GM19035 (cell line): ENCODE measurements around the gene CHAF1B.
A peak's percentile ranks its signal among the peaks of the same experiment; 100 is the strongest.

Experiments
- ATAC-seq: cut with Tn5 transposase; IDR thresholded peaks from one replicate; pipeline ENCODE4 v1.9.1; 2021; ENCODE audit not compliant: unreplicated experiment

The CHAF1B gene

GRCh38 chr21:36425286-36425685 lies 40.1 kb downstream of the CHAF1B start:
- no peak for ATAC-seq

- no peak for ATAC-seq
Observed at GRCh38 chr21:36427502-36427901, 42.3 kb downstream of the CHAF1B start.

- ATAC-seq: no peak
Observed at GRCh38 chr21:36428761-36429432, 43.7 kb downstream of the CHAF1B start.

GRCh38 chr21:36429947-36430546 lies 44.9 kb downstream of the CHAF1B start:
- ATAC-seq: peak; percentile 88

- ATAC-seq: no peak
Observed at GRCh38 chr21:36430841-36431240, 45.6 kb downstream of the CHAF1B start.

GRCh38 chr21:36431252-36431651 lies 46.1 kb downstream of the CHAF1B start:
- no peak for ATAC-seq

- ATAC-seq: no peak
Observed at GRCh38 chr21:36433059-36433709, 48.0 kb downstream of the CHAF1B start.

- ATAC-seq: no peak
Observed at GRCh38 chr21:36434144-36434543, 49.0 kb downstream of the CHAF1B start.

- no peak for ATAC-seq
Observed at GRCh38 chr21:36436829-36437744, 51.9 kb downstream of the CHAF1B start.

GRCh38 chr21:36437745-36438128 lies 52.5 kb downstream of the CHAF1B start:
- no peak for ATAC-seq

GRCh38 chr21:36441715-36442114 lies 56.5 kb downstream of the CHAF1B start:
- no peak for ATAC-seq

GRCh38 chr21:36446301-36446700 lies 61.1 kb downstream of the CHAF1B start:
- ATAC-seq: no peak

- ATAC-seq: no peak
Observed at GRCh38 chr21:36450511-36450910, 65.3 kb downstream of the CHAF1B start.

- ATAC-seq: no peak
Observed at GRCh38 chr21:36451506-36451905, 66.3 kb downstream of the CHAF1B start.

- no peak for ATAC-seq
Observed at GRCh38 chr21:36452281-36452825, 67.2 kb downstream of the CHAF1B start.

GRCh38 chr21:36454093-36454531 lies 68.9 kb downstream of the CHAF1B start:
- no peak for ATAC-seq

- no peak for ATAC-seq
Observed at GRCh38 chr21:36454706-36455105, 69.5 kb downstream of the CHAF1B start.

GRCh38 chr21:36456729-36457414 lies 71.7 kb downstream of the CHAF1B start:
- no peak for ATAC-seq

GRCh38 chr21:36459098-36459497 lies 73.9 kb downstream of the CHAF1B start:
- ATAC-seq: no peak

GRCh38 chr21:36460866-36461265 lies 75.7 kb downstream of the CHAF1B start:
- ATAC-seq: no peak
